ENCODE measurements around the gene APLN.
A peak's percentile ranks its signal among the peaks of the same experiment; 100 is the strongest.

APLN gene

DNA sequence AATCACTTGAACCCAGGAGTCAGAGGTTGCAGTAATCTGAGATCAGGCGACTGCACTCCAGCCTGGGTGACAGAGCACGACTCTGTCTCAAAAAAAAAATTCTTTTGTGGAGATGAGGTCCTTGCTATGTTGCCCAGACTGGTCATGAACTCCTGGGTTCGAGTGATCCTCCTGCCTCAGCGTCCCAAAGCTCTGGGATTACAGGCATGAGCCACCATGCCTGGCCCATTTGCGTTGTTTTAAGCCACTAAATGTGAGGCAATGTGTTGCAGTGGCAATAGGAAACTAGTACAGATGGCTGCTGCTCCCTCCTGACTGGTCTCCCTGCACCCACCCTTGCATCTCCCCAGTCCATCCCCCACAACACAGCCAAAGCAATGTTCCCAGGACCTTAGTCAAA lies 40.0 kb upstream of the APLN start:
- no peak for DNase-seq
- no peaks in the 10 kb centered on the region for H3K36me3 ChIP-seq (ENCODE audit: control insufficient read depth, insufficient read depth, low read length)
- no peak overlapping the region for H3K4me3 ChIP-seq (ENCODE audit: insufficient read depth, low read depth, low read length, poor library complexity, severe bottlenecking)
- H3K9me3 ChIP-seq (ENCODE audit: control insufficient read depth, low read length): no peaks in the 10 kb centered on the region
- no peak overlapping the region for H3K27ac ChIP-seq (ENCODE audit: insufficient read depth, low read length, poor library complexity, severe bottlenecking)
- H3K4me1 ChIP-seq (ENCODE audit: control insufficient read depth, insufficient read depth, low read length, poor library complexity, severe bottlenecking): no peaks in the 10 kb centered on the region
- H3K27me3 ChIP-seq (replicated peaks; ENCODE audit: control insufficient read depth, insufficient read depth, low read length, poor library complexity, severe bottlenecking): no peaks in the 10 kb centered on the region

DNA sequence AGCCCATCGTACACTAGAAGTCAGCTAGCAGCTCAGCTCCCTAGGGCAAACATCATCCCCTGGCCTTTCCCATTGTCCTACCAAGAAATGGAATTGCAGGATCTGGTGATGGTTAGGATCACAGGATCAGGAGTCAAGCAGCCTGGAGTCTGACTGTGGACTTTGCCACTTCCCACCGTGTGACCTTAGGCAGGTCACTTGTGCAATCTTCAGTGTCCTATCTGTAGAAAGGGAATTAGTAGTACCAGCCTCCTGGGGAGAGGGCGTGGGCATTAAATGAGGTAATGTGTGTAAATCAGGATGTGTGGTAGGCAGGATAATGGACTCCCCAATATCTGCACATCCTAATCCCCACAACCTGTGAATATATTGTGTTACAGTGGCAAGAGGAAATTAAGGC lies 38.6 kb upstream of the APLN start:
- DNase-seq: no peak
- Histone ChIP-seq H3K9me3 (ENCODE audit: control insufficient read depth, low read length) (no peaks in the 10 kb centered on the region), H3K27ac (ENCODE audit: insufficient read depth, low read length, poor library complexity, severe bottlenecking) (no peak overlapping the region), H3K4me3 (ENCODE audit: insufficient read depth, low read depth, low read length, poor library complexity, severe bottlenecking) (no peak overlapping the region), H3K27me3 (replicated peaks; ENCODE audit: control insufficient read depth, insufficient read depth, low read length, poor library complexity, severe bottlenecking) (no peaks in the 10 kb centered on the region), H3K36me3 (ENCODE audit: control insufficient read depth, insufficient read depth, low read length) (no peaks in the 10 kb centered on the region), H3K4me1 (ENCODE audit: control insufficient read depth, insufficient read depth, low read length, poor library complexity, severe bottlenecking) (no peaks in the 10 kb centered on the region)

GRCh38 chrX:129690435-129690834 lies 35.7 kb upstream of the APLN start:
- no peaks in the 10 kb centered on the region for H3K36me3 ChIP-seq (ENCODE audit: control insufficient read depth, insufficient read depth, low read length)
- H3K4me3 ChIP-seq (ENCODE audit: insufficient read depth, low read depth, low read length, poor library complexity, severe bottlenecking): no peak overlapping the region
- no peak overlapping the region for H3K27ac ChIP-seq (ENCODE audit: insufficient read depth, low read length, poor library complexity, severe bottlenecking)
- no peaks in the 10 kb centered on the region for H3K27me3 ChIP-seq (replicated peaks; ENCODE audit: control insufficient read depth, insufficient read depth, low read length, poor library complexity, severe bottlenecking)
- H3K4me1 ChIP-seq (ENCODE audit: control insufficient read depth, insufficient read depth, low read length, poor library complexity, severe bottlenecking): no peaks in the 10 kb centered on the region
- H3K9me3 ChIP-seq (ENCODE audit: control insufficient read depth, low read length): no peaks in the 10 kb centered on the region
- DNase-seq: no peak

GRCh38 chrX:129689796-129690195 lies 35.0 kb upstream of the APLN start:
- no peak overlapping the region for H3K27ac ChIP-seq (ENCODE audit: insufficient read depth, low read length, poor library complexity, severe bottlenecking)

GRCh38 chrX:129688097-129688496 lies 33.3 kb upstream of the APLN start:
- DNase-seq: no peak
- Histone ChIP-seq H3K27ac (ENCODE audit: insufficient read depth, low read length, poor library complexity, severe bottlenecking) (no peak overlapping the region), H3K4me1 (ENCODE audit: control insufficient read depth, insufficient read depth, low read length, poor library complexity, severe bottlenecking) (no peaks in the 10 kb centered on the region), H3K36me3 (ENCODE audit: control insufficient read depth, insufficient read depth, low read length) (no peaks in the 10 kb centered on the region), H3K27me3 (replicated peaks; ENCODE audit: control insufficient read depth, insufficient read depth, low read length, poor library complexity, severe bottlenecking) (no peaks in the 10 kb centered on the region), H3K9me3 (ENCODE audit: control insufficient read depth, low read length) (no peaks in the 10 kb centered on the region), H3K4me3 (ENCODE audit: insufficient read depth, low read depth, low read length, poor library complexity, severe bottlenecking) (no peak overlapping the region)

More at GRCh38 chrX:129689796-129690195, 35.0 kb upstream of the APLN start:
- Histone ChIP-seq H3K27me3 (replicated peaks; ENCODE audit: control insufficient read depth, insufficient read depth, low read length, poor library complexity, severe bottlenecking) (no peaks in the 10 kb centered on the region), H3K36me3 (ENCODE audit: control insufficient read depth, insufficient read depth, low read length) (no peaks in the 10 kb centered on the region), H3K4me1 (ENCODE audit: control insufficient read depth, insufficient read depth, low read length, poor library complexity, severe bottlenecking) (no peaks in the 10 kb centered on the region), H3K9me3 (ENCODE audit: control insufficient read depth, low read length) (no peaks in the 10 kb centered on the region), H3K4me3 (ENCODE audit: insufficient read depth, low read depth, low read length, poor library complexity, severe bottlenecking) (no peak overlapping the region)
- no peak for DNase-seq

- Histone ChIP-seq H3K4me3 (ENCODE audit: insufficient read depth, low read depth, low read length, poor library complexity, severe bottlenecking) (no peak overlapping the region), H3K27ac (ENCODE audit: insufficient read depth, low read length, poor library complexity, severe bottlenecking) (no peak overlapping the region), H3K9me3 (ENCODE audit: control insufficient read depth, low read length) (no peaks in the 10 kb centered on the region), H3K27me3 (replicated peaks; ENCODE audit: control insufficient read depth, insufficient read depth, low read length, poor library complexity, severe bottlenecking) (no peaks in the 10 kb centered on the region), H3K36me3 (ENCODE audit: control insufficient read depth, insufficient read depth, low read length) (no peaks in the 10 kb centered on the region), H3K4me1 (ENCODE audit: control insufficient read depth, insufficient read depth, low read length, poor library complexity, severe bottlenecking) (no peaks in the 10 kb centered on the region)
- DNase-seq: no peak
Measured at GRCh38 chrX:129686422-129686948, 31.7 kb upstream of the APLN start.

GRCh38 chrX:129682979-129683378 lies 28.2 kb upstream of the APLN start:
- no peak for DNase-seq
- Histone ChIP-seq H3K27me3 (replicated peaks; ENCODE audit: control insufficient read depth, insufficient read depth, low read length, poor library complexity, severe bottlenecking) (no peaks in the 10 kb centered on the region), H3K4me1 (ENCODE audit: control insufficient read depth, insufficient read depth, low read length, poor library complexity, severe bottlenecking) (peaks cover 4% of the 10 kb centered on the region), H3K36me3 (ENCODE audit: control insufficient read depth, insufficient read depth, low read length) (no peaks in the 10 kb centered on the region), H3K9me3 (ENCODE audit: control insufficient read depth, low read length) (no peaks in the 10 kb centered on the region), H3K4me3 (ENCODE audit: insufficient read depth, low read depth, low read length, poor library complexity, severe bottlenecking) (no peak overlapping the region), H3K27ac (ENCODE audit: insufficient read depth, low read length, poor library complexity, severe bottlenecking) (no peak overlapping the region)

GRCh38 chrX:129679901-129680300 lies 25.1 kb upstream of the APLN start:
- no peaks in the 10 kb centered on the region for H3K36me3 ChIP-seq (ENCODE audit: control insufficient read depth, insufficient read depth, low read length)

GRCh38 chrX:129678614-129679195 lies 23.9 kb upstream of the APLN start:
- H3K9me3 ChIP-seq (ENCODE audit: control insufficient read depth, low read length): no peaks in the 10 kb centered on the region
- peak in 2 of 3 donors; percentile 2 to 13 for DNase-seq
- peaks cover 4% of the 10 kb centered on the region for H3K4me1 ChIP-seq (ENCODE audit: control insufficient read depth, insufficient read depth, low read length, poor library complexity, severe bottlenecking)
- no peaks in the 10 kb centered on the region for H3K27me3 ChIP-seq (replicated peaks; ENCODE audit: control insufficient read depth, insufficient read depth, low read length, poor library complexity, severe bottlenecking)
- peak overlapping the region; percentile 39 for H3K4me3 ChIP-seq (ENCODE audit: insufficient read depth, low read depth, low read length, poor library complexity, severe bottlenecking)
- no peaks in the 10 kb centered on the region for H3K36me3 ChIP-seq (ENCODE audit: control insufficient read depth, insufficient read depth, low read length)
- H3K27ac ChIP-seq (ENCODE audit: insufficient read depth, low read length, poor library complexity, severe bottlenecking): peak overlapping the region; percentile 37

More at GRCh38 chrX:129679901-129680300, 25.1 kb upstream of the APLN start:
- Histone ChIP-seq H3K27me3 (replicated peaks; ENCODE audit: control insufficient read depth, insufficient read depth, low read length, poor library complexity, severe bottlenecking) (no peaks in the 10 kb centered on the region), H3K4me3 (ENCODE audit: insufficient read depth, low read depth, low read length, poor library complexity, severe bottlenecking) (no peak overlapping the region), H3K4me1 (ENCODE audit: control insufficient read depth, insufficient read depth, low read length, poor library complexity, severe bottlenecking) (peaks cover 4% of the 10 kb centered on the region), H3K9me3 (ENCODE audit: control insufficient read depth, low read length) (no peaks in the 10 kb centered on the region), H3K27ac (ENCODE audit: insufficient read depth, low read length, poor library complexity, severe bottlenecking) (no peak overlapping the region)
- DNase-seq: no peak

DNA sequence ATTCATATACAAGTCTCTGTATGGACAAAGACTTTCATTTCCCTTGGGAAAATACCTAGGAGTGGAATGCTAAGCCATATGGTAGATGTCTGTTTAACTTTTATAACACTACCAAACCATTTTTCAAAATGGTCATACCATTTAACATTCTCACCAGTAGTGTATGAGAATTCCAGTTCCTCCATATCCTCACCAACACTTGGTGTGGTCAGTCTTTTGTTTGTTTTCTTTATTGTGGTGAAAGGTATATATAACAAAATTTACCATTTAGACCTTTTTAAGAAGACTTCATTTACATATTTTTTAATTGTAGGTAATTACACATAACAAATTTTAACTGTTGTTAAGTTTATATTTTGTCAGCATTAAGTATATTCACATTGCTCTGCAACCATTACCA lies 12.7 kb upstream of the APLN start:
- H3K36me3 ChIP-seq (ENCODE audit: control insufficient read depth, insufficient read depth, low read length): no peaks in the 10 kb centered on the region
- H3K9me3 ChIP-seq (ENCODE audit: control insufficient read depth, low read length): no peaks in the 10 kb centered on the region
- no peak overlapping the region for H3K27ac ChIP-seq (ENCODE audit: insufficient read depth, low read length, poor library complexity, severe bottlenecking)
- no peak for DNase-seq
- H3K27me3 ChIP-seq (replicated peaks; ENCODE audit: control insufficient read depth, insufficient read depth, low read length, poor library complexity, severe bottlenecking): no peaks in the 10 kb centered on the region
- no peak overlapping the region for H3K4me3 ChIP-seq (ENCODE audit: insufficient read depth, low read depth, low read length, poor library complexity, severe bottlenecking)
- no peaks in the 10 kb centered on the region for H3K4me1 ChIP-seq (ENCODE audit: control insufficient read depth, insufficient read depth, low read length, poor library complexity, severe bottlenecking)

All from effector memory CD4-positive, alpha-beta T cell (primary cell).